ENCODE data around the gene MICU1.
"Not testable (repeated sequence)": the region's sequence is repeated elsewhere in the genome, so short reads cannot be mapped to it uniquely, and the experiment has no call there.

Gene MICU1

DNA sequence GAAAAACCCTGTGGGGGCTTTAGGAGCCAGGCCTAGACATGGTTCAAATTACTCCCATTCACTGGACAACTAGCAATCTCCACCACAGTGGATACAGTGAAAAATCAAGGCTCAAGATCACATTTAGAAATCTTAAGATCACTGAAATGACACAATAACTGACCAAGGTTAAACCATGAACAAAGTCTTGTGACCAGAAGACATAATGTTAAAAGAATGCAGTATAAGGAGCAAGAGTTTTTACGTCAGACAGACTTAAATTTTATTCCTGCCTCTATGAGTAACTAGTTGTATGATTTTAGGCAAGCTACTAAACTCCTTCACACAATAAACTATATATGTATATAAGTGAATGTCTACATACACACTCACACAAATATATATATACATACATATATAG, 68.5 kb downstream of the MICU1 start:
- DNase-seq, result no peak

GRCh38 chr10:72552857-72553256, 73.0 kb downstream of the MICU1 start:
- no peak for DNase-seq

DNA sequence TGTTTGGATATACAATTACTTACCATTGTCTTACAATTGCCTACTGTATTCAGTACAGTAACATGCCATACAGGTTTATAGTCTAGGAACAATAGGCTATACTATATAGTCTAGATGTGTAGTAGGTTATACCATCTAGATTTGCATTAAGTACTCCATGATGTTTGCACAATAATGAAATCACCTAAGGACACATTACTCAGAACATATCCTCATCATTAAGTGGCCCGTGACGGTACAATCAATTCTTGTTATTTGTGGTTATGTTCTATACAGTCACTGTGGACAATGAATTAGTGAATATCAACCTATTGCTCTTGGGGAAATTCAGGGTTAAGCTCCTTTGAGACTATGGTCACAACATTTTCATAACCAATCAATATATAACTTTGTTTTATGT, 75.6 kb downstream of the MICU1 start:
- no peak for DNase-seq

GRCh38 chr10:72545546-72545945, 80.3 kb downstream of the MICU1 start:
- no peak for DNase-seq

- not testable (repeated sequence) for DNase-seq
These were observed 82.0 kb downstream of the MICU1 start for GRCh38 chr10:72543855-72544254.

DNA sequence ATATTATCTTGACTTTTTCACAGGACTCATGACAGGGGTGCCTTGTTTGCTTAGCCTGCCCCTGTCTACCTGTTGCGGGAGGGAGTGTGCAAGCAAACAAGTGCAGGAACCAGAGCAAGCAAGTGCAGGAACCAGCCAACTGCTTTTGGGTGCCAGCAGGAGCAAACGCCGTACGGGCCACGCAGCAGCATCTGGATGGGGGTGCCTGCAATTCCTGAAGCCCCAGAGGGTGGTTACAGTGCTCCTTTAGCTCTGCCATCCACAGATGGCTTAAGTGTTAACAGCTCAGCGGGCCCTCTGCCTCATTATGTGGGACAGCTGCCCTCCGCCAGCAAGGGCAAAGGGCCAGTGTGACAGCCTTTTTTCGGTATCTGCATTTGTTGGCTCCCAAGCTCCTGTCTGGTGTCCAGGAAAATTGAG, 83.5 kb downstream of the MICU1 start:
- no peak for DNase-seq

- no peak for DNase-seq
These were observed 84.5 kb downstream of the MICU1 start for GRCh38 chr10:72541337-72541736.

GRCh38 chr10:72540193-72540807, 85.6 kb downstream of the MICU1 start:
- no peak for DNase-seq

DNA sequence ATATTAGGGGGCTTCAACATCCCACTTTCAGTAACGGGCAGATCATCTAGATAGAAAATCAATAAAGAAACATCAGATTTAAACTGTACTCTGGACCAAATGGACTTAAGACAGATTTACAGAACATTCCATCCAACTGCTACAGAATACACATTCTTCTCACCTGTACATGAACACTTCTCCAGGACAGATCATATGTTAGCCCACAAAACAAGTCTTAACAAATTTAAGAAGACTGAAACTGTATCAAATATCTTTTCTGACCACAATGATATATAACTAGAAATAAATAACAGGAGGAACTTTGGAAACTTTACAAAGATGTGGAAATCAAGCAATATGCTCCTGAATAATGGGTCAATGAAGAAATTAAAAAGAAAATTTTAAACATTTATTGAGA, 86.7 kb downstream of the MICU1 start:
- DNase-seq, result no peak

- no peak for DNase-seq
These were observed 100.2 kb downstream of the MICU1 start for GRCh38 chr10:72525689-72526088.

DNA sequence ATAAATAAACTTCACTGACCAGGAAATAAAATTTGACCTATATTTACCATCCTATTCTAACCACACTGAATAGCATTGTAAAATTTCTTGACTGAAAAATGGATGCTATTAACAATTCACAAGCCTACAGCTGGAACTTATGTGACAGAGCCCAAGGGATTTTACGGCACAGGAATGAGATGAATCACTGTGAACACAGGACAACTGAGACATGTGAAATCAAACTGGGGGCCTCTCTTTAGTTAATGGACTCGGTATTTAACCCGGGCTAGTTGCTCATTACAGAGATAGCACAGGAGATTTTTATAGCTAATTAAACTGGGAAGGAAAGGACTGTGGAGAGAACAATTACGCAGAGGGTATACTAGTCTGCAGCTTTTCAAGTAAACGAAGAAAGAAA, 100.6 kb downstream of the MICU1 start:
- DNase-seq, result no peak

DNA sequence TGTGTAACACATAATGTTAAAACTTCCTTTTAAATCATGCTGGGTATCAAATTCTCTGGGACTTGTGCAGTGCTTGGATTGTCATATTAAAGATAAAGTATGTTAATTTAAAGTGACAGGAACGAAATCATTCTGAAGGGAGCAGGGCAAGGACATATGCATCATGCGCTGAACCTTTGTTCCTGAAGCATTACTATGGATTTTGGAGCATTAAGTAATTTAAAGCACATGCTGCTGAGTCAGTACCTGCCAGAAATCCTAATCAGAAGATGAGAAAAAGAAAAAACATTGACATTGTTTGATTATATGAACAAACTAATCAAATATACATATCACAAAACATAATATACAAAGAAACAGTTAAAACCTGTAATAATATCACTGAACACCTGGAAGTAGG, 101.4 kb downstream of the MICU1 start:
- DNase-seq, result no peak

DNA sequence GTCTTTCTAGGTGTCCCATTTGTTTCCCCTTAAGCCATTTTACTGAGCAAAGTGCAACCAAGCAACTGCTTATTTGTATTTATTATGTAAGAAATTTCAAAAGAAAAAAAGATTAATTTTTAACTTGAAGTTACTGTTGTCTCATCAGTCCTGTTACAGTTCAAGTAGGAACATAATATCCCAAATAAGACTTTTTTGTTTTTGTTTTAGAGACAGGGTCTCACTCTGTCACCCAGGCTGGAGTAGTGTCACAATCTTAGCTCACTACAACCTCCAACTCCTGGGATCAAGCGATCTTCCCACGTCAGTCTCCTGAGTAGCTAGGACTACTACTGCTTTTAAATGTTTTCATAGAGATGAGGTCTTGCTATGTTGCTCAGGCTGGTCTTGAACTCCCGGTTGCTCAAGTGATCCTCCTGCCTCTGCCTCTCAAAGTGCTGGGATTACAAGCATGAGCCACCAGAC, 101.9 kb downstream of the MICU1 start:
- DNase-seq, result no peak

DNA sequence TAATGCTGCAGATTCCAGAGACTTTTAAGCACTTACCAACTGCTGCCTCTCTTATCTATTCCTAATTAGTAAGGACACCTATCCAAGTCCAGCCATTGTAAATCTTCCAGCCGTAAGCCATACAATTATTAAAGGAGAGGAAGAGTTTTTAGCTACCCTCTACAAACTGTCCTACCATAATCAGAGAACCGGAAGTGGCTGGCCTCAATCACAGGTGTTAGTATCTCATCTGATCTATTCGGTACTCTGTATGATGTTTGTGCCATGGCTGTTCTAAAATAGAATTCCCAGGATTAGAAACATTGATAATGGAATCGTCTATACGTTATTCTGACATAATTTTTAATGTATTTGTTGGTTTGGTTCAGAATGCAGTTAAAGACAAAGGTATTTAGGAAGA, 102.8 kb downstream of the MICU1 start:
- no peak for DNase-seq

GRCh38 chr10:72517244-72517643, 108.6 kb downstream of the MICU1 start:
- no peak for DNase-seq

GRCh38 chr10:72515455-72515854, 110.4 kb downstream of the MICU1 start:
- no peak for DNase-seq

GRCh38 chr10:72513910-72514309, 112.0 kb downstream of the MICU1 start:
- no peak for DNase-seq

GRCh38 chr10:72511459-72511858, 114.4 kb downstream of the MICU1 start:
- DNase-seq, result no peak

GRCh38 chr10:72509941-72510340, 115.9 kb downstream of the MICU1 start:
- DNase-seq, result no peak

GRCh38 chr10:72509206-72509799, 116.6 kb downstream of the MICU1 start:
- no peak for DNase-seq

- DNase-seq, result no peak
These were observed 117.8 kb downstream of the MICU1 start for GRCh38 chr10:72508033-72508432.

GRCh38 chr10:72506474-72506873, 119.4 kb downstream of the MICU1 start:
- DNase-seq, result no peak

GRCh38 chr10:72505435-72505834, 120.4 kb downstream of the MICU1 start:
- DNase-seq, result no peak

DNA sequence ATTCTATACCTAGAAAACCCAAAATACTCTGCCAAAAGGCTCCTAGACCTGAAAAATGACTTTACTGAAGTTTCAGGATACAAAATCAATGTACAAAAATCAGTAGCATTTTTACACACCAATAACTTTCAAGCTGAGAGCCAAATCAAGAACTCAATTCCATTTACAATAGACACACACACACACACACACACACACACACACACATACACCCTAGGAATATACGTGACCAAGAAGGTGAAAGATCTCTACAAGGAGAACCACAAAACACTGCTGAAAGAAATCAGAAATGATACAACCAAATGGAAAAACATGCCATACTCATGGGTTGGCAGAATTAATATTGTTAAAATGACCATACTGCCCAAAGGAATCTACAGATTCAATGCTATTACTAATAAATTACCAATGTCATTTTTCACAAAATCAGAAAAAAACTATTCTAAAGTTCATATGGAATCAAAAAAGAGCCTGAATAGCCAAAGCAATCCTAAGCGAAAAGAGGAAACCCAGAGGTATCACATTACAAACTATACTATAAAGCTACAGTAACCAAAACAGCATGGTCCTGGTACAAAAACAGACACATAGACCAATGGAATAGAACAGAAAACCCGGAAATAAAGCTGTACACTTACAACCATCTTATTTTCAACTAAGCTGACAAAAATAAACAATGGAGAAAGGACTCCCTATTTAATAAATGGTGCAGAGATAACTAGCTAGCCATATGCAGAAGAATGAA, 122.0 kb downstream of the MICU1 start:
- no peak for DNase-seq
